Neural cell (in vitro differentiated cells): ENCODE data around the gene GOT1. TPM values are rescaled to one million over a fixed set of nuclear protein-coding genes. Genes with fewer than 3 reads are reported as not detected.

Experiments used
- H2AFZ ChIP-seq: fragments of 200-600, 300-800 bp; sonication (generic), shearing (Covaris generic); 2 replicates; pipeline ENCODE4 v1.6.0; 2014; ENCODE audit warnings: low read depth, mild to moderate bottlenecking, antibody characterized with exemption, low read length, moderate library complexity
- H3F3A ChIP-seq: fragments of 200-600 bp; shearing (Covaris generic); 2 replicates; pipeline ENCODE4 v1.6.1; 2016; ENCODE audit warnings: mild to moderate bottlenecking, moderate library complexity, mixed read lengths, antibody characterized with exemption, low read length; ENCODE audit not compliant: insufficient read depth, poor library complexity, severe bottlenecking
- H3K27ac ChIP-seq: fragments of 200-600, 300-800 bp; sonication (generic), shearing (Covaris generic); 2 replicates; pipeline ENCODE4 v1.5.1; 2014; ENCODE audit warnings: mild to moderate bottlenecking, low read length, moderate library complexity
- H3K27me3 ChIP-seq: fragments of 300-800, 200-600 bp; sonication (generic), shearing (Covaris generic); 2 replicates; pipeline ENCODE4 v1.6.0; 2014; ENCODE audit warnings: mild to moderate bottlenecking, low read depth, low read length, moderate library complexity; ENCODE audit not compliant: insufficient read depth
- H3K36me3 ChIP-seq: fragments of 300-800, 200-600 bp; sonication (generic), shearing (Covaris generic); 2 replicates; pipeline ENCODE4 v1.5.1; 2014; ENCODE audit warnings: mild to moderate bottlenecking, antibody characterized with exemption, low read length, moderate library complexity; ENCODE audit not compliant: insufficient read depth
- H3K4me2 ChIP-seq: fragments of 300-800, 200-600 bp; sonication (generic), shearing (Covaris generic); 2 replicates; pipeline ENCODE4 v1.6.0; 2014; ENCODE audit warnings: mild to moderate bottlenecking, low read length
- H3K4me3 ChIP-seq: fragments of 300-800, 200-600 bp; sonication (generic), shearing (Covaris generic); 2 replicates; pipeline ENCODE4 v1.5.1; 2014; ENCODE audit warnings: mild to moderate bottlenecking, low read length, moderate library complexity
- H3K79me2 ChIP-seq: fragments of 200-600 bp; shearing (Covaris generic); replicated peaks from 2 replicates; pipeline ENCODE4 v1.6.0; 2014; ENCODE audit warnings: mild to moderate bottlenecking, low read length, moderate library complexity; ENCODE audit not compliant: insufficient read depth
- H3K9ac ChIP-seq: fragments of 300-800, 200-600 bp; sonication (generic), shearing (Covaris generic); 2 replicates; pipeline ENCODE4 v1.6.1; 2016; ENCODE audit warnings: mild to moderate bottlenecking, low read length, mixed read lengths
- H3K9me2 ChIP-seq: fragments of 200-600 bp; shearing (Covaris generic); 2 replicates; pipeline ENCODE4 v1.6.1; 2016; ENCODE audit warnings: mild to moderate bottlenecking, low read length, mixed read lengths; ENCODE audit not compliant: insufficient read depth
- H3K9me3 ChIP-seq: fragments of 200-600, 300-800 bp; sonication (generic), shearing (Covaris generic); 2 replicates; pipeline ENCODE4 v1.6.1; 2016; ENCODE audit warnings: mild to moderate bottlenecking, mixed run types, low read length, moderate library complexity, mixed read lengths
- H4K20me1 ChIP-seq: fragments of 200-600 bp; shearing (Covaris generic); 2 replicates; pipeline ENCODE4 v1.6.1; 2016; ENCODE audit warnings: mild to moderate bottlenecking, mixed run types; ENCODE audit not compliant: insufficient read depth
- EP300 ChIP-seq: fragments of 450-650 bp; conservative IDR thresholded peaks from 2 replicates; pipeline ENCODE4 v1.6.1; 2014; ENCODE audit warnings: antibody characterized with exemption, mild to moderate bottlenecking, moderate library complexity; ENCODE audit not compliant: poor library complexity, severe bottlenecking
- EZH2 ChIP-seq: fragments of 200-600, 300-800 bp; shearing (Covaris generic), sonication (generic); IDR thresholded peaks from 2 replicates; pipeline ENCODE4 v1.6.1; 2014; ENCODE audit warnings: antibody characterized with exemption, low read length, borderline replicate concordance, mild to moderate bottlenecking; ENCODE audit not compliant: insufficient read depth, poor library complexity, severe bottlenecking
- MXI1 ChIP-seq: fragments of 450-650 bp; conservative IDR thresholded peaks from 2 replicates; pipeline ENCODE4 v1.6.1; 2014; ENCODE audit warnings: antibody characterized with exemption, mild to moderate bottlenecking; ENCODE audit not compliant: poor library complexity, severe bottlenecking
- POLR2AphosphoS5 ChIP-seq: IDR thresholded peaks from 2 replicates; pipeline ENCODE4 v1.6.1; 2012
- RAD21 ChIP-seq: fragments of 450-650 bp; conservative IDR thresholded peaks from 2 replicates; pipeline ENCODE4 v1.6.1; 2014; ENCODE audit warnings: antibody characterized with exemption, mild to moderate bottlenecking, moderate library complexity
- REST ChIP-seq: IDR thresholded peaks from 2 replicates; pipeline ENCODE4 v1.6.1; 2012; ENCODE audit warnings: borderline replicate concordance
- SMC3 ChIP-seq: fragments of 450-650 bp; conservative IDR thresholded peaks from 2 replicates; pipeline ENCODE4 v1.6.1; 2014; ENCODE audit warnings: antibody characterized with exemption, mild to moderate bottlenecking, moderate library complexity; ENCODE audit not compliant: poor library complexity
- TAF1 ChIP-seq: IDR thresholded peaks from 2 replicates; pipeline ENCODE4 v1.6.1; 2012; ENCODE audit warnings: low read depth
- polyA plus RNA-seq: library from polyadenylated mRNA; depleted of rRNA; stranded (reverse); fragments of >200 nt; gene quantifications from 2 replicates; pipeline ENCODE4 v1.2.3, GENCODE V29; 2014

GOT1 gene
- polyA plus RNA-seq, 1 donor from 2014 or later = 43.6 TPM

GRCh38 chr10:99374972-99375371 lies 55.5 kb downstream of the GOT1 start:
- no peaks in the 10 kb centered on the region for H3K36me3 ChIP-seq
- H3K27me3 ChIP-seq = no peaks in the 10 kb centered on the region
- no peak overlapping the region for H2AFZ ChIP-seq
- H3K79me2 ChIP-seq = no peaks in the 10 kb centered on the region
- H4K20me1 ChIP-seq = no peaks in the 10 kb centered on the region
- H3K9ac ChIP-seq = no peak overlapping the region
- no peak overlapping the region for H3K27ac ChIP-seq
- no peaks in the 10 kb centered on the region for H3K9me2 ChIP-seq
- no peak overlapping the region for H3K4me3 ChIP-seq
- TF ChIP-seq REST (no peak), SMC3 (no peak), TAF1 (no peak), EZH2 (no peak), POLR2AphosphoS5 (no peak), MXI1 (no peak), EP300 (no peak)
- H3F3A ChIP-seq = no peaks in the 10 kb centered on the region
- H3K4me2 ChIP-seq = no peak overlapping the region
- H3K9me3 ChIP-seq = no peaks in the 10 kb centered on the region

GRCh38 chr10:99374526-99374925 lies 55.9 kb downstream of the GOT1 start:
- no peak overlapping the region for H3K27ac ChIP-seq
- H3K79me2 ChIP-seq = no peaks in the 10 kb centered on the region
- H4K20me1 ChIP-seq = no peaks in the 10 kb centered on the region
- H3K9ac ChIP-seq = no peak overlapping the region
- H3K4me3 ChIP-seq = no peak overlapping the region
- no peaks in the 10 kb centered on the region for H3K9me3 ChIP-seq
- no peaks in the 10 kb centered on the region for H3K36me3 ChIP-seq
- H3K9me2 ChIP-seq = no peaks in the 10 kb centered on the region
- TF ChIP-seq POLR2AphosphoS5 = no peak
- no peak for TF ChIP-seq MXI1
- no peak overlapping the region for H3K4me2 ChIP-seq
- H3K27me3 ChIP-seq = no peaks in the 10 kb centered on the region
- no peak overlapping the region for H2AFZ ChIP-seq
- H3F3A ChIP-seq = no peaks in the 10 kb centered on the region

- Histone ChIP-seq H4K20me1 (no peaks in the 10 kb centered on the region), H3K27ac (no peak overlapping the region), H3K9me3 (no peaks in the 10 kb centered on the region), H3K9me2 (no peaks in the 10 kb centered on the region), H3K4me3 (no peak overlapping the region), H3K36me3 (no peaks in the 10 kb centered on the region), H3F3A (no peaks in the 10 kb centered on the region), H3K79me2 (no peaks in the 10 kb centered on the region), H3K27me3 (no peaks in the 10 kb centered on the region), H3K9ac (no peak overlapping the region), H2AFZ (no peak overlapping the region), H3K4me2 (no peak overlapping the region)
- TF ChIP-seq RAD21 = no peak
Observed at GRCh38 chr10:99372546-99373271, 57.7 kb downstream of the GOT1 start.
